Neural progenitor cell (in vitro differentiated cells): ENCODE data around the gene NPW. TPM values are rescaled to one million over a fixed set of nuclear protein-coding genes. Genes with fewer than 3 reads are reported as not detected.
A peak's percentile ranks its signal among the peaks of the same experiment; 100 is the strongest.

Experiments used
- DNase-seq: peaks from one replicate; pipeline ENCODE4 v3.0.0-alpha.2; 2016; ENCODE audit warnings: low spot score
- H2AFZ ChIP-seq: fragments of 200-600 bp; sonication (generic); replicated peaks from 2 replicates; pipeline ENCODE4 v1.6.1; 2016; ENCODE audit warnings: antibody characterized with exemption
- H3F3A ChIP-seq: fragments of 200-600 bp; sonication (generic); 2 replicates; pipeline ENCODE4 v1.6.1; 2016; ENCODE audit warnings: antibody characterized with exemption, low read depth
- H3K27ac ChIP-seq: fragments of 200-600 bp; sonication (generic); 2 replicates; pipeline ENCODE4 v1.5.1; 2016; ENCODE audit warnings: mild to moderate bottlenecking
- H3K27me3 ChIP-seq: fragments of 200-600 bp; sonication (generic); 2 replicates; pipeline ENCODE4 v1.6.1; 2016; ENCODE audit warnings: mild to moderate bottlenecking, moderate library complexity
- H3K36me3 ChIP-seq: fragments of 200-600 bp; sonication (generic); 2 replicates; pipeline ENCODE4 v1.5.1; 2016
- H3K4me1 ChIP-seq: fragments of 200-600 bp; sonication (generic); 2 replicates; pipeline ENCODE4 v1.6.1; 2016; ENCODE audit warnings: mixed run types
- H3K4me2 ChIP-seq: fragments of 200-600 bp; sonication (generic); 2 replicates; pipeline ENCODE4 v1.6.1; 2016
- H3K4me3 ChIP-seq: fragments of 200-600 bp; sonication (generic); 2 replicates; pipeline ENCODE4 v1.5.1; 2016
- H3K79me2 ChIP-seq: fragments of 200-600 bp; sonication (generic); 2 replicates; pipeline ENCODE4 v1.6.1; 2016; ENCODE audit warnings: low read depth
- H3K9ac ChIP-seq: fragments of 200-600 bp; sonication (generic); 2 replicates; pipeline ENCODE4 v1.6.1; 2016
- H3K9me3 ChIP-seq: fragments of 200-600 bp; sonication (generic); 2 replicates; pipeline ENCODE4 v1.5.1; 2016; ENCODE audit warnings: low read depth
- H4K20me1 ChIP-seq: fragments of 200-600 bp; sonication (generic); 2 replicates; pipeline ENCODE4 v1.6.1; 2016; ENCODE audit warnings: low read depth
- H3K27ac Mint-ChIP-seq: 3 replicates; pipeline ENCODE4 v1.8.0; 2021; ENCODE audit warnings: mixed read lengths
- H3K27me3 Mint-ChIP-seq: 2 replicates; pipeline ENCODE4 v1.8.0; 2022; ENCODE audit warnings: low read depth, mild to moderate bottlenecking, inconsistent platforms, moderate library complexity, mixed read lengths; ENCODE audit not compliant: insufficient read depth
- H3K36me3 Mint-ChIP-seq: 3 replicates; pipeline ENCODE4 v1.8.0; 2021; ENCODE audit warnings: mixed read lengths
- H3K4me1 Mint-ChIP-seq: 3 replicates; pipeline ENCODE4 v1.8.0; 2021; ENCODE audit warnings: mixed read lengths
- H3K4me3 Mint-ChIP-seq: 3 replicates; pipeline ENCODE4 v1.8.0; 2021; ENCODE audit warnings: mild to moderate bottlenecking, moderate library complexity, mixed read lengths
- H3K9me3 Mint-ChIP-seq: 3 replicates; pipeline ENCODE4 v1.8.0; 2020; ENCODE audit warnings: mixed read lengths
- CTCF ChIP-seq: fragments of 200-600 bp; sonication (generic); IDR thresholded peaks from 2 replicates; pipeline ENCODE4 v1.5.1; 2017; ENCODE audit warnings: antibody characterized with exemption, mild to moderate bottlenecking
- EZH2 ChIP-seq: fragments of 200-600 bp; sonication (generic); IDR thresholded peaks from 2 replicates; pipeline ENCODE4 v1.6.1; 2017; ENCODE audit warnings: antibody characterized with exemption, mild to moderate bottlenecking, moderate library complexity
- EZH2phosphoT487 ChIP-seq: fragments of 200-600 bp; sonication (generic); IDR thresholded peaks from 2 replicates; pipeline ENCODE4 v1.6.1; 2017; ENCODE audit warnings: antibody characterized with exemption
- total RNA-seq: library from RNA; depleted of rRNA; stranded (reverse); fragments of >200 nt; gene quantifications from 2 replicates; pipeline ENCODE4 v1.2.3, GENCODE V29; 2015; ENCODE audit warnings: low replicate concordance

NPW gene
- total RNA-seq, 1 donor from 2014 or later: not detected

GRCh38 chr16:2061526-2061925 is 41.9 kb downstream of the NPW start:
- Histone ChIP-seq H4K20me1 (no peaks in the 10 kb centered on the region), H3K9ac (no peak overlapping the region), H3K4me1 (peaks cover 7% of the 10 kb centered on the region), H3K27ac (no peak overlapping the region), H3F3A (peaks cover 11% of the 10 kb centered on the region), H2AFZ (no peak overlapping the region), H3K27me3 (no peaks in the 10 kb centered on the region), H3K36me3 (no peaks in the 10 kb centered on the region), H3K79me2 (no peaks in the 10 kb centered on the region), H3K4me3 (no peak overlapping the region), H3K4me2 (no peak overlapping the region), H3K9me3 (no peaks in the 10 kb centered on the region)
- Mint-ChIP-seq H3K4me3 (peak overlapping the region; percentile 35), H3K27ac (no peak overlapping the region), H3K36me3 (peaks cover 6% of the 10 kb centered on the region), H3K27me3 (peaks cover 2% of the 10 kb centered on the region), H3K4me1 (peaks cover 11% of the 10 kb centered on the region), H3K9me3 (no peaks in the 10 kb centered on the region)
- DNase-seq: no peak
- TF ChIP-seq EZH2phosphoT487: no peak

GRCh38 chr16:2062801-2063200 is 43.2 kb downstream of the NPW start:
- Mint-ChIP-seq H3K9me3 (no peaks in the 10 kb centered on the region), H3K4me3 (no peak overlapping the region), H3K27me3 (peaks cover 2% of the 10 kb centered on the region), H3K27ac (no peak overlapping the region), H3K4me1 (peaks cover 11% of the 10 kb centered on the region), H3K36me3 (peaks cover 8% of the 10 kb centered on the region)
- DNase-seq: no peak
- Histone ChIP-seq H3F3A (peaks cover 6% of the 10 kb centered on the region), H3K27me3 (no peaks in the 10 kb centered on the region), H3K9me3 (no peaks in the 10 kb centered on the region), H3K79me2 (no peaks in the 10 kb centered on the region), H3K27ac (no peak overlapping the region), H3K4me1 (peaks cover 7% of the 10 kb centered on the region), H4K20me1 (no peaks in the 10 kb centered on the region), H2AFZ (no peak overlapping the region), H3K36me3 (no peaks in the 10 kb centered on the region), H3K4me3 (no peak overlapping the region), H3K4me2 (no peak overlapping the region), H3K9ac (no peak overlapping the region)
- TF ChIP-seq EZH2phosphoT487: no peak
- TF ChIP-seq EZH2: no peak
- TF ChIP-seq CTCF: no peak

GRCh38 chr16:2063861-2064260 is 44.3 kb downstream of the NPW start:
- H3K27ac Mint-ChIP-seq: no peak overlapping the region
- no peak overlapping the region for H3K9ac ChIP-seq
- no peaks in the 10 kb centered on the region for H4K20me1 ChIP-seq
- H3K9me3 Mint-ChIP-seq: no peaks in the 10 kb centered on the region
- no peak for TF ChIP-seq CTCF
- TF ChIP-seq EZH2: no peak
- no peak for TF ChIP-seq EZH2phosphoT487
- no peaks in the 10 kb centered on the region for H3K79me2 ChIP-seq
- H3K27me3 Mint-ChIP-seq: peaks cover 2% of the 10 kb centered on the region
- no peak overlapping the region for H3K4me3 Mint-ChIP-seq
- H3K4me2 ChIP-seq: no peak overlapping the region
- no peaks in the 10 kb centered on the region for H3F3A ChIP-seq
- H3K4me1 ChIP-seq: no peaks in the 10 kb centered on the region
- H3K9me3 ChIP-seq: no peaks in the 10 kb centered on the region
- no peak overlapping the region for H3K27ac ChIP-seq
- no peak overlapping the region for H3K4me3 ChIP-seq
- DNase-seq: no peak
- H3K36me3 Mint-ChIP-seq: peaks cover 11% of the 10 kb centered on the region
- H3K27me3 ChIP-seq: no peaks in the 10 kb centered on the region
- H3K36me3 ChIP-seq: no peaks in the 10 kb centered on the region
- H3K4me1 Mint-ChIP-seq: peaks cover 2% of the 10 kb centered on the region
- no peak overlapping the region for H2AFZ ChIP-seq

- TF ChIP-seq CTCF (no peak), EZH2phosphoT487 (no peak), EZH2 (no peak)
- Mint-ChIP-seq H3K9me3 (no peaks in the 10 kb centered on the region), H3K27ac (no peak overlapping the region), H3K4me3 (no peak overlapping the region), H3K27me3 (peaks cover 2% of the 10 kb centered on the region), H3K36me3 (peaks cover 11% of the 10 kb centered on the region), H3K4me1 (peaks cover 2% of the 10 kb centered on the region)
- Histone ChIP-seq H3K9me3 (no peaks in the 10 kb centered on the region), H4K20me1 (no peaks in the 10 kb centered on the region), H3K79me2 (no peaks in the 10 kb centered on the region), H3K27ac (no peak overlapping the region), H3K4me3 (no peak overlapping the region), H3F3A (no peaks in the 10 kb centered on the region), H3K36me3 (no peaks in the 10 kb centered on the region), H3K4me1 (no peaks in the 10 kb centered on the region), H3K27me3 (no peaks in the 10 kb centered on the region), H3K9ac (no peak overlapping the region), H2AFZ (no peak overlapping the region), H3K4me2 (no peak overlapping the region)
- DNase-seq: no peak
Observed at GRCh38 chr16:2064368-2064945, 44.9 kb downstream of the NPW start.
